Muscle of arm (tissue), 12 donors: Measurements from ENCODE around the gene MYLIP. TPM values are rescaled to one million over a fixed set of nuclear protein-coding genes. Genes with fewer than 3 reads are reported as not detected.

Experiments
- DNase-seq: peaks from one replicate; pipeline ENCODE4 v3.0.0-alpha.2; 2013
- polyA plus RNA-seq, 12 donors: library from polyadenylated mRNA; unstranded; fragments of 120-200 nt; gene quantifications; one replicate each; pipeline ENCODE4 v1.2.1, GENCODE V29; 2013; ENCODE audit not compliant: insufficient read length in 12 of 12

Gene MYLIP
- polyA plus RNA-seq, 12 donors = 28.2 to 51.1 (median 45.7) TPM; not detected in 1

DNA sequence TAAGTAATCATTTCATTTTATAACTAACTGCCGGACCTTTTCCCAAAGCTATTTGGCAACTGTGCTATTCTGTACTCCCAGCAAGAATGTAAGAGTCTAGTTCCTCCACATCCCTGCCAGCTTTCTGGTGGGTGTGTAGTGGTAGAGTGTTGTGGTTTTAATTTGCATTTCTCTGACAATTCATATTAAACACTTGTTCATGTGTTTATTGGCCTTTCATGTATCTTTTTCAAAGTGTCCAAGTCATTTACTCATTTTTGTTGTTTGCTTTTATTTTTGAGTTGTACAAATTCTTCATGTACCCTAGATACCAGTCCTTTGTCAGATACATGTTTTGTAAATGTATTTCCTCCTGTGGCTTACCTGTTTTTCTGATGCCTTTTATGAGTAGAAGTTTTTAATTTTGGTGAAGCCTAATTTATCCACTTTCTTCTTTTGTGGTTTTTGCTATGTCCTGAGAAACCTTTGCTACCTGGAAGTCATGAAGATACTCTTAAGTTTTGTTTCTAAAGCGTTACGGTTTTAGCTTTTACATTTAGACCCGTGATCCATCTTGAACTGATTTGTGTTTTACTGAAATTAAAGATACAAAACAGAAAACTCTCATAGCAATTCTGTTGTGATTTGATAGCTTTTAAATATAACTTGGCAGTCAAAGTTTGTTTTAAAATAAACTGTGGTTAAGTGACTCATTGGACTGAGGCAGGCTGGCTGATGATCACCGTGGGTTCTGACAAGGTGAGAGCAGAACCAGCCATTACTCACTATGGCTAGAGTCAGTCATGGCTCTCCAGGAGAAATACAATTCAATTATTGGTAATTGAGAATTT lies 8.0 kb downstream of the MYLIP start:
- no peak for DNase-seq

DNA sequence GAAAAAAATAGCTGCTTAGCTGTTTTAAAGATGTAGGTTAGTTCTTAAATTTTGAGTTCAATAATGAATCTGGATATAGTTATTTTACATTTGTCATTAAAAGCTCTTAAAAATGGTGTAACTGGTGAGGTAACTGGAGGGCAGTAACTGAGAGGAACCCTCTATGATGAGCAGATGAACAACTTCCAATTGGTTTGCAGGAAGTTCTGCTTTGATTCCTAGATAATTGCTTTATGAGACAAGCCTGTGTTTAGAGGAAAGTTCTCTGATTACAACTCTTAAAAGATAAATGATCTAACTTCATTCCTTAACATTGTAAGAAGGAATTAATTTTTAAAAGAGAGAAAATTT lies 8.5 kb downstream of the MYLIP start:
- no peak for DNase-seq

DNA sequence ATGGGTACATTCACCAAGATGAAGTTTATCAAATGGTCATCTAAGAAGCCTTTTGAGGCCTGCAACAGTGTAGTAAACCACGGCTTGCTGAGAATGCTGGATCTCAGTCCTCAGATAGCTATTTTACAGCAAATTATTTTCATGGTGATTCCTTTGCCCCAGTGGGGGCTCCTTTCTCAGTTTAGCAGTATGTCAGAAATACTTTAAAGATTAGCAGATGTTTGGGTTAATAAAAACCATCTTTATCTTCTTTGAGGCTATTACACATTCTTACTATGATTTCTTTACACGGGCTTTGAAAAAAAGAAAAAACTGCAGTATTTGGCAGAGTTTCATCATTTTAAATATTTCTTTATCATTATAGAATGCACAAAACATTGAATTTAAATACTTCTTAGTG lies 10.7 kb downstream of the MYLIP start:
- no peak for DNase-seq

DNA sequence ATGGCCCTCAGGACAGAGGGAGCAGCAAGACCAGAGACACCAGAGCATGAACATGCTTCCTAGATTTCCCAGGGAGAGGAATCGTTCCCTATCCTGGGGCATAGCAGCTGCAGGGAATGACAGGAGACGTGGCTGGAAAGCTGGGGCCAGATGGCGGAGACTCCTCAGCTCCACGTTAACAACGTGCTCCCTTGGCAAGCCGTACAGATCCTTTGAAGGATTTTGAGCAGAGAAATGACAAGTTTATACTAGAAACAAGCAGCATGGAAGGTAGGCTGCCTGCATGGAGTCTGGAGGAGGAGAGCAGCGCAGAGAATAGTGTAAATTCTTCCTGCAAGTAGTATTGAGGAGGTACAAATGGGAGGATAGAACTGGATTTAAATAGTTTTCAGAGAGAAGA lies 11.7 kb downstream of the MYLIP start:
- DNase-seq = no peak

DNA sequence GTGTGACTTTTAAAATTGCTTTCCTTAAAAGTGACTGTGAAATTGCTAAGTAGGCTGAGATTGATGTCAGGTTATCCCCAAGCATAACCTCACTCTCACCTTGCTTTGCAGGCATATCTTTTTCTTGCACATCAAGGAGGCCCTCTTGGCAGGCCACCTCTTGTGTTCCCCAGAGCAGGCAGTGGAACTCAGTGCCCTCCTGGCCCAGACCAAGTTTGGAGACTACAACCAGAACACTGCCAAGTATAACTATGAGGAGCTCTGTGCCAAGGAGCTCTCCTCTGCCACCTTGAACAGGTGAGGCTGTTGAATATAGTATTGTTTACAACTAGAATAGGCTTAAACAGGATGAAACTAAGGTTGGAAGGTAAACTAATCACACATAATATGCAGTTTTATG lies 12.6 kb downstream of the MYLIP start:
- no peak for DNase-seq

DNA sequence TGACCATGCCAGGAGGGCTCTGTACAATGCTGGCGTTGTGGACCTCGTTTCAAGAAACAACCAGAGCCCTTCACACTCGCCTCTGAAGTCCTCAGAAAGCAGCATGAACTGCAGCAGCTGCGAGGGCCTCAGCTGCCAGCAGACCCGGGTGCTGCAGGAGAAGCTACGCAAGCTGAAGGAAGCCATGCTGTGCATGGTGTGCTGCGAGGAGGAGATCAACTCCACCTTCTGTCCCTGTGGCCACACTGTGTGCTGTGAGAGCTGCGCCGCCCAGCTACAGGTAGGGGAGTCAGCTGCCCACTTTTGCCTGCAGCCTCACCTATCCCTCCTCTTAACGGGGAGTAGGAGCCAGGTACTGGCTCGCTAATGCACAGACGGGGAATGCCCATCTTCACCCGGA lies 16.2 kb downstream of the MYLIP start:
- DNase-seq = no peak

DNA sequence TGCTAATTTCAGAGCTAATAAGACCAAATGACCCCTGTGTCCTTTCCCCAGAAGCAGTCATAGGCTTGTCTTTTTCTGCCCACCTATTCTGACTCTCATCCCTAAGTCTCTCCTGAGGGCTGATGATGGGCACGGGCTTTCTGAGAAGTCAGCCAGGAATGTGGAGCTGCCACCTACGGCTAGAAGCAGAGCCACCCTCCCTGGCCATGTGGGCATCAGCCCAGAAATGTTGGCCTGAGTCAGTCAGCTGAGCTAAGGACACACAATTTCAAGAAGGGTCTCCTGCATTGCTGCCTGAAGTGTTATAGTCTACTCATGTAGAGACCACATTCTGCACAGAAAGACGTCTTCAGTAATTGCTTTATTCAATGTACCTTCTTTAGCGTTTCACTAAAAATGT lies 17.1 kb downstream of the MYLIP start:
- DNase-seq = no peak

DNA sequence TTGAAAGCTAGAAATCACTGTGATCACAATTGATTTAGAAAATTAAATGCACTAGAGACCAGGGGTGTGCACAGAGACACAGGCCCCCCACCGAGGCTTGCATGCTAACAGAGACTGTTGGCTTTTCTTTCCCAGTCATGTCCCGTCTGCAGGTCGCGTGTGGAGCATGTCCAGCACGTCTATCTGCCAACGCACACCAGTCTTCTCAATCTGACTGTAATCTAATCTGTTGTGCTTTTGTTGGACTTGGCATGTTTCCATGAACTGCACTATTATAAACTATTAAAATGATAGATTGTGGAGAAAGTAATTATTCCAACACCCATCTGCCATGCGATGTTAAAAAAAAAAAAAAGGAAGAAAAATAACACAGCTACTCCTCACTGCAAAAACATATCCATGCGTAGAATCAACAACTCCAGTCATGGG lies 17.7 kb downstream of the MYLIP start:
- no peak for DNase-seq

DNA sequence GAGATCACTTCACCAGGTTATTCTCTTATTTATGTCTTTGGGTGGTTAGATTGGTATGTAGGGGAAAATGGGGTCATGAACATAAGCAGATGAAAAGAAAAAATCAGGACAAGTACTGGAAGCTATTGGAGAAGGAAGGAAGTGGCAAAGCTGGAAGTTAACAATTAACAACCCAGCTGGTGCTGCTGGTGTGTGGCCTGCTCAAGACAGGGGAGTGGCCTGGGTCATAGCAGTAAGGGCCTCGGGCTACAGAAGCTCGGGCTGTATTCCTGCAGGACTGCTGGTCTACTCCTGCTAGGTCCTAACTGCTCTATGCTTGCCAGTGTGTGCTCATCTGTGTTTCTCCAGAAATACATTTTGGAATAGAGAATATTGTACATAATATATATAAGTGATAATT lies 19.6 kb downstream of the MYLIP start:
- DNase-seq = no peak

DNA sequence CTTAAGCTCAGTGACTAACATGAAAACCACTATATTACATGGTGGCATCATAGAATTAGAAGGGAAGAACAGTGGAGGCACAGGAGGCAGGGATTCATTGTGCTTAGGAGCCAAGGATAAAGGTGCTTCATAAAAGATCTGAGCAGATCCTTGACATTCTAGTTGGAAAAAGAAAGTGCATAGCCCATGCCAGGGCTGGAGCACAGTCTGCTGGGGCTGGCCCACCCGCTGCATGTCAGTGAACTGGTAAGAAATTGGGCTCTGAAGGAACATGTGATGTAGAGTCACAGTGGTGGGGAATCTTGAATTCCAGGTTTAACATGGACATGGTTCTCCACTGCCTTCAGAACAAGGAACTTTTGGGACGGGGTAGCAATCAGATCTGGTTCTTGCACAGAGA lies 20.4 kb downstream of the MYLIP start:
- DNase-seq = no peak

DNA sequence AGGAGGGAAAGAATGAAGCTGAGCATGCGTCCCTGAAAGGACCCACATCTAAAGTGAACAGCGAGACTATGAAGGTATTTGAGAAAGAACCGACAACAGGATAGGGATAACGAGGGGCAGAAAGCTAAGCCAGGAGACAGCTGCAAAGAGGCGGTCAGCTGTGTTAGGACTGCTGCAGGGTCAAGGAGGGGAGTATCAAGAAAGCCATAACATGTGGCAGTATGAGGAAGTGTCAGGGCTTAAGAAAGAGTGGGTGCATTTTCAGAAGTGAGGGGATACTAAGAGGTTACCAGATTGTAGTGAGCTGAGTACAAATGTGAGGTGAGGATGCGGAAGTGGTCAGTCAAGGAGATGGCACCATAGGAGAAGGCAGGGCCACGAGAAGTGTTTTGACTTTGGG lies 21.2 kb downstream of the MYLIP start:
- DNase-seq = no peak

DNA sequence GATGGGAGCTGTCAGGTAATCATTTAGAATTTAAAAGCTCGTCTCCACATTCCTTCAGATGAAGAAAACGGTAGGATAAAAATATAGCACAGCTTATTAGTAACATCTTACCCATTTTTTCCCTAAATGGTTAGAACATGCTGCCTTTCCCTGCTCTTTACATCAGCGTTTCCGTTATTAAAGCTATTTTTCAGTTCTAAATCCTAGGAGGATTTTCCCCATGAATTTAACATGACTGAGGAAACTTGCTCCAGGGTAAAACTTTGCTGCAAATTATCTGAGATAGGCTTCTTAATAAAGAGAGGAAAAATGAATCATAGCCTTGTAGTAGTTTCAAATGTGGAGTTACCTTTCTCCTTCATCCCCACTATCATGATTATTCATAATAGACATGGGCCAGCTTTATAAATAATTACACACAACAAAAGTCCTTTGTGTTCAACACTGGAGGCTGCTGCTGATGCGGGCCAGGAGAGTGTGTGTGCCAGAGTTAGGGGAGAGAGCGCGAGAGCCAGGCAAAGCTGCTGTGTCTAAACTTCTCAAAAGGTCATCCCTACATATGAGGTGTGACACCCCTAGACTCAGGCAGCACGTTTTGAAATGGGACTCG lies 24.4 kb downstream of the MYLIP start:
- DNase-seq = no peak

DNA sequence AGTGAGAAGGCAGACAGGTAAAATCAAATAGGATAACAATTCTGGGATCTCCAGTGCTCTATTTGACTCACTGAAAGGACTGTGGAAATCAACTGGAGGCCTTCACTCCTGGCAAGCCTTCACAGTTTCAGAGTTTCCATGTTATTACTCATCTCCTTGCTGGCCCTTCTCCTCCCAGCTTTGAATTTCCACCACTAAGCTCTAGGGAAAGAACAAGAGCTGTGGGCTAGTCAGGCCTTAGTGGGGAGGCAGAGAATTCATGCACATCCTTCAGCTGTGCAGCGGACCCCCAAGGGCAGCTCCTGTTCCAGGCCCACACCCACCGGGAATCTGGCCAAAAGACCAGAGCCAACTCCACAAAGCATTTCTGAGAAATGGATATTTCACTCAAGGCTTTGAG lies 26.0 kb downstream of the MYLIP start:
- DNase-seq = peak; percentile 93

DNA sequence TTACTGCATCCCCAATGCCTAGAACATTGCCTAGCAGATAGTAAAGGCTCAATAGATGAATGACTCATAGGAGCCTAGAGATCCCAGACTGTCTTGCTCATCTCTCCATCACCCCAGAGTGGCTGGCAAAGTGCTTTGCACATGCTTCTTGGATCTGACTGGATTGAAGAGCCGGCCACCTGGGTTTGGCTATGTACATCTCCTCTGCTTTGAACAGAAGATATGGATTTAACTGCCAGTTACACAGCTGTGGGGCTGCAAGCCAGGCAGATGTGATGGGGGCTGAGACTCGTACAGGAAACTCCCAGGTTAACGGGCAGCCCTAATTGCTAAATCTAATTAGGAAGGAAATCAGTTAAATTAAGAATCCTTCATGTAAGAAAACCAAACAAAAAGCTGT lies 28.6 kb downstream of the MYLIP start:
- no peak for DNase-seq

DNA sequence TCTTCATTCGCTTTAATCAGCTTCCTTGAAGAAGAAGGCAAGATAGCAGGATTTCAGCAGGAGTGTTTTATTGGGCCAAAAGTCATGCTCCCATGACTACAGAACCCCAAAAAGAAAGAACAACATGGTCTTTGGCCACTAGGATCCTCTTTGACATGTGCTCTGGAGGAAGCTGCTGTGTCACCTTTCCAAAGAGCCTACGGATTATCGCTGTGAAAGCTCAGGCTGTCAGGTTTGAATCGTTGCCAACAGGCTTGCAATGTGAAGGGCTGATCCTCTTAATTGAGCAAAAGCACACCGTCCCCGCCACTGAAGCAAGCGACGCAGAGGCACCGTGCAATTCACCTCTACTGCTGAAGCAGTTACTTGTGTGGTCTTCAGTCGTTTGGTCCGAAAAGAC lies 29.0 kb downstream of the MYLIP start:
- DNase-seq = no peak

DNA sequence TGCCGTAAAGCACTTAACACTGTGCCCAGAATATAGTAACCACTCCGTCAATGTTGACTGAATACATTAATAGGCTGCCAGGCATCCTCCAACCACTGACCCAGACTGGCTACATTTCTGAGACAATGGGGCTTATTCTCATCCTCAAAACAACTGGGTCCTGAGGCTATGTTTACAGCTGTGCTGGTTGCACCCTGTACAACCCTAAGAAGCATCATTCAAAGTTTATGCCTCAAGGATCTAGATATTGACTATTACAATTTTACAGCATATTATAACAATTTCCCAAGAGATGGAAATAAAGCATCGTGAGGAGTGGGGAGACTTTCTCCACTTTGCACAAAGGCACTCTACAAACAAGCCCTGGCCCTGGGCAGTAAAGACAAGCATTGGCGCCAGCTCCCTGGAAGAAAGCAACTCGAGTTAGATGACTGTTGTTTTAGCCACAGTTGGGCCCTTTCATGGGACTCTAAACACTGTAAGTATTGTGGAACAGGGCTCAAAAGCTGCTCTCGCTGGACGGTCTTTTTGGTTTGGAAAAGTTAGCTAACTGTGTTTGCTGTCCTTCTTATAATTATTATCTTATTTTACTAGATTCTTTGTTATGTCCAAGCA lies 30.2 kb downstream of the MYLIP start:
- DNase-seq = no peak

DNA sequence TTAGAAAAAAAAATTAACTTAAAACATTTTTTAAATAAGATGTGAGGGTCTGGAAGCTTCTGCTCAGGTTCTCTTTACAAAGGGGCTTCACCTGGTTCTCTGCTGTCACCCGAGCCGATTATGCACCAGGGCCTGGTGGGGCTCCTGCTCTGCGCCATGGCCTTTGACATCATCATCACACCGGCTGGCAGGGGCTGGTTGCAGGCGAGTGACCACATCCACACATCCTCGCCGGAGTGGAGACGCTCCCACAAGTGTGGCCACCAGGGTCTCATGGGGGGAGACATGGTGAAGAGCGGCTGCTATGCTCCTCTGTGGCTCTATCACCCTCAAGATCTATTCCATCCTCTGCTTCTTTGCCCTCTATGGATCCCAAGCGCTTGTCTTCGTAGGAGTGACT lies 31.9 kb downstream of the MYLIP start:
- no peak for DNase-seq

DNA sequence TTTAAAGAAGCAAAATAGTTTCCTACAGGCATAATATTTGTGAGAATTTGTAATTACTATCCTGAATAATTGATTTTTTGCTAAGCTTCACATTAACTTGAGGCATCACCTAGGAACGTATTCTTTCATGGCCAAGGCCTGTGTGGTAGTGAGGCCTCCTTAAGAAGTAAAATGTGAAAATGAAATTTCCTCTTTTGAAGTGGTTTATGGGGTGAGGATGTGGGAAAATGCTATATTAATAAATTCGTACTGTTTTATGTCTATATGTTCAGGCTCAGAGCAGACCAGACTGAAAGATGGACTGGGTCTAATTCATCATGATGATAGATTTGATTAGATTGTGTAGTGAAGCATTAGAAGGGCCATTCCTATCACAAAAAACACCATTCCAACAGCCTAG lies 33.1 kb downstream of the MYLIP start:
- no peak for DNase-seq

DNA sequence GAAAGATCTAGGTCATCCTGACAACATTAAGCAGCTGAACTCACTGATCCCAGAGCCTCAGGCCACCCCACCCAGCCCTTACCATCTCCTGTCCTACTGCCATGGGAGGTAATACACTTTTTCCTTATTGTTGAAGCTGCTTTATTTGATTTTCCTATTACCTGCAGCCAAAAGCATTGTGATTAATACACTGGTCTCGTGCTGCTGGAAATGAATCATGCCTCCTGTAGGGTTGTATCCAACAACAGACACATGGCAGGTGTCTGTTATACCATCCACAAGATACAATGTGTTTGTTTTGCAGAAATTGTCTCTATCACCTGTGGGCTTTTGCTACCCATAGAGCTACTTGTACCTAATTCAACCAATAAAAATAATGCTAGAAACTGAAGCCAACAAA lies 34.2 kb downstream of the MYLIP start:
- DNase-seq = no peak

DNA sequence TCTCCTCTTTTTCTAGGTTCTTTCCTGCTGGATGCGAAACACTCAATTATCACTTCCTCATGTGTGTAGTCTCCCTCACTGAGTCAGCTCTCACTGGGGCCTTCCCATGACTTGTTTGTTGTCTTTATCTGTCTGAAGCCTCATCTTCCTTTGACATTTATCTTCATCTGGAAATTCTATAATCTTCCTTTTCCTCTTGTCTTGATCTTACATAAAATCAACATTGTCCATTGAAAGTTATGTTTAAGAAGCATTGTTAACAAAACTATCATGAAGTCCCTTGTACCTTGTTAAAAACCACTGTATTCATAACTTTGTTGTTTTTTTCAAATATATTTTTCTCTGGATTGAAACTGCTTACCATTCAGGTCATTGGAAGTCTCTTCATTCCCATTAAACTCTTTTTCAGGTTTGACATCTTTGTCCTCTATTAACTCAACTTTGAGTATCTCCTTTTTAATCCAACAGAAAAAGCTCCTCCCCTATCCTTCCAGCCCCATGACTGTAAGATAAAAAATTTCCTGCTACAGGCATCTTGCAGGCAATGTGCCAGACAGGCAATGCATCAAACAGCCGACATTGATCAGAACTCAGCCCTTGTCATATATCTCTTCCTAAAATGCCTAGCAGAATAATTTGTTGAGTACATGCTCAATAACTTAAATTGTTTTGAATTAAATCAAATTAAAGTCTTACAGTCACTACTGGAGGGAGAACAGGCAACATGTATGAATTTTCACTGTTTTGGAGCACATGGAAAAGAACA lies 34.8 kb downstream of the MYLIP start:
- no peak for DNase-seq

DNA sequence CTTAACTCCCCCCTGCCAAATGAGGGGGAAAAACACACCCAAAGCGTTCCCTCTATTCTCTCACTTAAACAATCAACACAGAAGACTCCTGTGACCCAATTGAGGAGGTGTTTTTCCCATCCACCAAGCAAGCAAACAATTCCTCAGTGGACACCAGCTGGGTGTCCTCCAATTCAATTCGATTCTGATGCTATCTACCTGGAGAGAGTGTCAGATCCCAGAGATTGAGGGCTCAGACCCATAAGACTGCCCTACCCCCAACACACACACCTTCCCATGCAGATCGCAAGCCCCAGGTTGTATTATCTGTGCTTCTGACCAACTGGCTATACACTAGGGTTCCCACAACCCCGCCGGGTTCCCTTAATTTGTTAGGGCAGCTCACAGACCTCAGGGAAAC lies 36.8 kb downstream of the MYLIP start:
- no peak for DNase-seq

DNA sequence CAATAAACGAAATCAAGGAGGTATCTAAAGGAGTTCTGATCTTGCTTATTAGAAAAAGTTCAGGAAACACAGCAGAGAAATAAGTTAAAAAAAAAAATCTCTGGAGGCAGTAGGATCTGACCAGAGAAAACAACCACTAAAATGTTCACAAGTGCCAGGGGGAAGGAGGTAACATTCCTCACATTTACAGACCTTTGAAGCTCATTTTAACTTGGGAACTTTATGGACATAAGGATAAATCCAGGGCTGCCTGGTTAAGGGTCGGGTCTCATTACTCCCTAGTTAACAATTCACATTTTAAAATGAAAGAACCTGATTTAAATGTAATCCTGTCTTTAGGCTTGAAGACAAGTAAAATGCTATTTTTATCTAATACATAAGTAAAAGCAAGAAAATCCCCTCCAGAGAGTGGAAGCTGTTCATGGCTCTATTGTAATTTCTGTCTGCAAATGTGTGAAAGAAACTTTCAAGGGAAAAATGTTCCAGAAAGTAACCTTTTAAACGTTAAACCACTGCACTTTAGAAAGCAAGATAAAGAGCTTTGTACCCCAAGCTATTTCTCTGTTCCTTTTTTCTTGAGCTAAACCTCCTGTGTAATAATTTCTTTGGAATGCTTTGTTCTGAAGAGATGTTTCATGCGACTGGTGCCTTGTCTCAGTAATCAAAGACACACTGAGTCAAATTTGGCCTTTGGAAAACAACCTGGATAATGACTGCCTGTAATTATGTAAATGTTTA lies 38.2 kb downstream of the MYLIP start:
- DNase-seq = no peak
